Panc1 (cell line): ENCODE measurements around the gene NRGN. TPM values are rescaled to one million over a fixed set of nuclear protein-coding genes. Genes with fewer than 3 reads are reported as not detected.

Experiments used
- ATAC-seq: fragments of 200-7000 bp; cut with Tn5 transposase; 2 replicates; pipeline ENCODE4 v1.9.1; 2020; ENCODE audit warnings: mild to moderate bottlenecking, moderate library complexity
- BruUV-seq: library from RNA; stranded (reverse); fragments of 400-500 nt; replicated peaks from 2 replicates; lab custom pipeline; 2021; lab: Mats Ljungman, UMichigan
- CTCF ChIA-PET: fragments of 300-600 bp; sonication (Branson Sonifier 250); formaldehyde crosslinking; loops from one replicate; lab custom pipeline; 2022; ENCODE audit warnings: antibody characterized with exemption; lab: Charles Lee
- POLR2A ChIA-PET: fragments of 300-600 bp; sonication (Branson Sonifier 250); formaldehyde crosslinking; loops from one replicate; lab custom pipeline; 2022; ENCODE audit warnings: antibody characterized with exemption; lab: Charles Lee
- DNase-seq: peaks from one replicate; pipeline ENCODE4 v3.0.0-alpha.2; 2010; ENCODE audit warnings: low read depth, low spot score
- H3K27ac ChIP-seq: 2 replicates; pipeline ENCODE4 v1.5.1; 2011; ENCODE audit warnings: mild to moderate bottlenecking, low read length, inconsistent platforms
- H3K27me3 ChIP-seq: fragments of 200-500 bp; sonication (Bioruptor generic); 2 replicates; pipeline ENCODE4 v1.6.0; 2014; ENCODE audit warnings: low read length, inconsistent platforms; ENCODE audit not compliant: control insufficient read depth, insufficient read depth
- H3K36me3 ChIP-seq: fragments of 200-500 bp; sonication (Bioruptor generic); 2 replicates; pipeline ENCODE4 v1.5.1; 2014; ENCODE audit warnings: inconsistent platforms, mild to moderate bottlenecking, low read length, moderate library complexity; ENCODE audit not compliant: control insufficient read depth, insufficient read depth
- H3K4me1 ChIP-seq: 2 replicates; pipeline ENCODE4 v1.5.1; 2011; ENCODE audit warnings: inconsistent platforms, mild to moderate bottlenecking, low read length, moderate library complexity; ENCODE audit not compliant: control insufficient read depth, insufficient read depth
- H3K4me3 ChIP-seq, 2 experiments: 2 replicates each; pipeline ENCODE4 v1.5.1; 2011 to 2012; ENCODE audit warnings: low read depth in 2 of 2, low read length in 2 of 2, mild to moderate bottlenecking in 2 of 2, inconsistent platforms in 1 of 2, moderate library complexity in 1 of 2
- H3K9me3 ChIP-seq: fragments of 200-500 bp; sonication (Bioruptor generic); 2 replicates; pipeline ENCODE4 v1.5.1; 2014; ENCODE audit warnings: low read depth, mild to moderate bottlenecking, inconsistent platforms, low read length, moderate library complexity; ENCODE audit not compliant: control insufficient read depth, insufficient read depth
- CTCF ChIP-seq: fragments of 450-650 bp; IDR thresholded peaks from 2 replicates; pipeline ENCODE4 v1.5.1; 2017; ENCODE audit warnings: mild to moderate bottlenecking
- POLR2AphosphoS5 ChIP-seq: IDR thresholded peaks from 2 replicates; pipeline ENCODE4 v1.6.1; 2012; ENCODE audit warnings: mild to moderate bottlenecking, low read depth, low read length, moderate library complexity
- REST ChIP-seq, 2 experiments: IDR thresholded peaks; 2 replicates each; pipeline ENCODE4 v1.6.1; 2011 to 2012; ENCODE audit warnings: low read depth in 2 of 2, control low read depth in 1 of 2, low read length in 1 of 2, mild to moderate bottlenecking in 1 of 2, moderate library complexity in 1 of 2; ENCODE audit not compliant: insufficient read depth in 1 of 2
- SIN3A ChIP-seq: IDR thresholded peaks from 2 replicates; pipeline ENCODE4 v1.6.1; 2012; ENCODE audit warnings: low read depth, mild to moderate bottlenecking, low read length, moderate library complexity, borderline replicate concordance; ENCODE audit not compliant: insufficient read depth
- TCF7L2 ChIP-seq: IDR thresholded peaks from 2 replicates; pipeline ENCODE4 v1.6.1; 2011; ENCODE audit warnings: mild to moderate bottlenecking, low read depth, low read length, inconsistent platforms
- in situ Hi-C: cut with HindIII; loops from 2 replicates; pipeline ENCODE4 v1.10.0; 2016; ENCODE audit warnings: low sequenced_read_pairs, low pct_unique_long_range_greater_than_20kb
- intact Hi-C: fragments of 100-400 bp; cut with micrococcal nuclease; formaldehyde crosslinking; loops from one replicate; pipeline ENCODE4 v1.10.0; 2022; ENCODE audit not compliant: unreplicated experiment
- total RNA-seq: library from RNA; stranded (reverse); gene quantifications from one replicate; pipeline ENCODE4 v1.2.1, GENCODE V29; 2021; ENCODE audit not compliant: unreplicated experiment

Gene NRGN
- total RNA-seq, 1 experiment from 2014 or later, result 5.7 TPM

GRCh38 chr11:124699547-124699946 lies 40.2 kb upstream of the NRGN start:
- Histone ChIP-seq H3K27me3 (peaks cover 5% of the 10 kb centered on the region; the same call in 1 of the 2 replicates), H3K36me3 (no peaks in the 10 kb centered on the region), H3K4me3 (no peak overlapping the region), H3K9me3 (no peaks in the 10 kb centered on the region), H3K27ac (no peak overlapping the region), H3K4me1 (no peaks in the 10 kb centered on the region)
- intact Hi-C loops, result no loop called here
- POLR2A ChIA-PET, result no interaction called here
- CTCF ChIA-PET, result no interaction called here
- in situ Hi-C loops, result no loop called here
- TF ChIP-seq TCF7L2, result no peak
- ATAC-seq (no peak), DNase-seq (no peak)
- no TSS peak for BruUV-seq

- TF ChIP-seq POLR2AphosphoS5 (no peak), CTCF (no peak), REST (IDR thresholded peaks at IDR 0.05; ENCODE audit: insufficient read depth in 1 of 2, low read depth in 2 of 2, low read length in 1 of 2) (no peak), SIN3A (no peak), TCF7L2 (no peak)
- in situ Hi-C loops (no loop called here), intact Hi-C loops (no loop called here)
- Histone ChIP-seq H3K9me3 (no peaks in the 10 kb centered on the region), H3K4me1 (no peaks in the 10 kb centered on the region), H3K36me3 (no peaks in the 10 kb centered on the region), H3K4me3 (no peak overlapping the region), H3K27me3 (peaks cover 5% of the 10 kb centered on the region; the same call in 1 of the 2 replicates), H3K27ac (no peak overlapping the region)
- DNase-seq (no peak), ATAC-seq (no peak)
- ChIA-PET CTCF (no interaction called here), POLR2A (interaction anchor here (0.6 kb wide), 1 partner anchor 21 kb away, joined by 6 read pairs; no protein-coding TSS in a partner anchor)
- no TSS peak for BruUV-seq
These were observed 39.7 kb upstream of the NRGN start for GRCh38 chr11:124700028-124700427.

GRCh38 chr11:124707829-124708228 lies 31.9 kb upstream of the NRGN start:
- no TSS peak for BruUV-seq
- ATAC-seq (no peak), DNase-seq (no peak)
- Histone ChIP-seq H3K4me3 (no peak overlapping the region), H3K36me3 (no peaks in the 10 kb centered on the region), H3K27me3 (no peaks in the 10 kb centered on the region; the same call in 1 of the 2 replicates), H3K9me3 (no peaks in the 10 kb centered on the region), H3K27ac (no peak overlapping the region), H3K4me1 (no peaks in the 10 kb centered on the region)
- TF ChIP-seq TCF7L2, result no peak
- TF ChIP-seq POLR2AphosphoS5, result no peak
- no peak for TF ChIP-seq REST (IDR thresholded peaks at IDR 0.05; ENCODE audit: insufficient read depth in 1 of 2, low read depth in 2 of 2, low read length in 1 of 2)
- TF ChIP-seq CTCF, result no peak
- TF ChIP-seq SIN3A, result no peak
- CTCF ChIA-PET, result no interaction called here
- in situ Hi-C loops, result no loop called here
- intact Hi-C loops, result no loop called here
- POLR2A ChIA-PET, result no interaction called here
